NCI-H187 treated with DMSO at 0.1 percent for 48 hours (cell line): Measurements from ENCODE around the gene MAN1A1.
"Not testable (repeated sequence)": the region's sequence is repeated elsewhere in the genome, so short reads cannot be mapped to it uniquely, and the experiment has no call there.

Experiments
- DNase-seq: peaks from one replicate; lab custom pipeline; 2025; lab: John Stamatoyannopoulos, UW

The MAN1A1 gene

GRCh38 chr6:119303164-119303887 lies 46.2 kb downstream of the MAN1A1 start:
- no peak for DNase-seq

DNA sequence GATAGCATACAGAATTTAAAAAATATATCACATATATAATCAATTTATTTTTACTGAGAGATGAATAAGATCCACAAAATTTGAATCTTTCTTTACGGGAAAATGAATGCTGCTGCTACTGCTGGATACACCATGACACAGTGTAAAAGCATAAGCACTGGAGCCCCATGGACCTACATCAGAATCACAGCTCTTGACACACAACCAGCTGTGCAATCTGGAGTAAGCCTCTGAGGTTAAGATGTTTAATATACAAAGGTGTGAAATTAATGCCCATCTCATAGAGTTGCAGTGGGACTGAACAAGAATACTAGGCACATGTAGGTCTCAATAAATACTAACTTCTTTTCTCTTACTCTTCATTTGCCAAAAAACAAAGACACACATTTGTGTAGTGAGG lies 48.1 kb downstream of the MAN1A1 start:
- no peak for DNase-seq

- DNase-seq: no peak
Observed at GRCh38 chr6:119299694-119300093, 49.9 kb downstream of the MAN1A1 start.

GRCh38 chr6:119297049-119297448 lies 52.5 kb downstream of the MAN1A1 start:
- DNase-seq: no peak

DNA sequence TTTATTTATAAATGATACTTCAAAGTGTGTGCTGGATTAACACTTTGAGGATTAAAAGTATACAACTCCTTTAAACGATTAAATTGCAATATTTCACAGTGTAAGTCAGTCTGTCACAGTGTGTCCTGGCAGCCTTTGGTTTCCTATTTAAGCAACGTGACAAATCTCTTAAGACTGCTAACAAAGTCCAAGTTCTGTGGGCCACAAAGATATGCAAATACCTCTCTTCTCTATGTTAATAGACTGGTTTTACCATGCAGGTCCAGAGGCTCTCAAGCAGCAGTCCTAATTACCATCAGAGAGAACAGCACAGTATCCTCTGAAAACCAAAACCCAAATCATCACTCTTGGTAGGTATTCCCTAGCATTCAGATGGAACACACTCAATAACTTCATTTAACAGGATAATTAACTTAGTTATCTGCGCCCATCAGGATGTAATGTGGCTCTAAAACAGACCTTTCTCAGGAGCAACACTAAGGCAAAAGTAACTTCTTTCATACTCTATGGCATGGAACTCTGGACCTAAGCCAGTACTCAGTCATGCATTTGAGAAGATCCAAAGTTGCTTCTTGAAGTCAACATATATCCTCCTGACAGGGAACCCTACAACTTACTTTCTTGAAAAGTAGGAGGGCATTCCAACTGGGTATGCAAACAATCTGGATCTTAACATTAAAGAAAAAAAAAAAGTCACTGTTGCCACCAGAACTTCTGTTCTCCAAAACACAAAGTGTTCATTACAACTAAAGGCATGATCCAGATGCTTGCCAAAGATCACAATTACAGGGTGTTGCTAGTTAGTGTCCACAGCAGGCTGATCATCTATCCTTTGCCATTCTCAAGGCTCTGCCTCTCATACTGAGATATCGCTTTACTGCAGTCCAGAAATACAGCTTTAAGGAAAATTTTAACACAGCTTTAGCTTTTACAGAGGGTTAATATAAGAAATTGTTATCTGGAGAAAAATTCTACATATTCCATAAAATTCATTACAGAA lies 53.2 kb downstream of the MAN1A1 start:
- no peak for DNase-seq

GRCh38 chr6:119294984-119295383 lies 54.6 kb downstream of the MAN1A1 start:
- DNase-seq: no peak

GRCh38 chr6:119291060-119291459 lies 58.5 kb downstream of the MAN1A1 start:
- DNase-seq: not testable (repeated sequence)

- no peak for DNase-seq
Observed at GRCh38 chr6:119290306-119290705, 59.3 kb downstream of the MAN1A1 start.

DNA sequence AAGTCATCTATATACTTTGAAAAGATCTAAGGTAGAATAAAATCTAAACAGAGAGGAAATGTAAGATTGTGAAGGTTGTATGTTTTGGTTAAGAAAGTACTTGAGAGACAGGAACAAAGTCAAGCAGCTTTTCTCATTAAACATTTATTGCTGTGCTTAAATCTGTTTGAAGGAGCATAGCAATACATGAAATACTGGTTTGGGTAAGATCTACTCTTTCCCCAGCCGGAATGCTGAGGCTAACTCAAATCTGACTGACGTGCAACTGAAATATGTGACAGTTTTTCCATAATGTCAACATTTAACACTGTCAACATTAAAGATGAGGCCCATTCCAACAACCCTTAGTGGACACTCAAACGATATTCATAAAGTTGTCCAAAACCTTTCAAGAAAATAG lies 59.9 kb downstream of the MAN1A1 start:
- DNase-seq: no peak

GRCh38 chr6:119285908-119286625 lies 63.5 kb downstream of the MAN1A1 start:
- no peak for DNase-seq

GRCh38 chr6:119284861-119285521 lies 64.6 kb downstream of the MAN1A1 start:
- DNase-seq: no peak

- no peak for DNase-seq
Observed at GRCh38 chr6:119283979-119284545, 65.5 kb downstream of the MAN1A1 start.

DNA sequence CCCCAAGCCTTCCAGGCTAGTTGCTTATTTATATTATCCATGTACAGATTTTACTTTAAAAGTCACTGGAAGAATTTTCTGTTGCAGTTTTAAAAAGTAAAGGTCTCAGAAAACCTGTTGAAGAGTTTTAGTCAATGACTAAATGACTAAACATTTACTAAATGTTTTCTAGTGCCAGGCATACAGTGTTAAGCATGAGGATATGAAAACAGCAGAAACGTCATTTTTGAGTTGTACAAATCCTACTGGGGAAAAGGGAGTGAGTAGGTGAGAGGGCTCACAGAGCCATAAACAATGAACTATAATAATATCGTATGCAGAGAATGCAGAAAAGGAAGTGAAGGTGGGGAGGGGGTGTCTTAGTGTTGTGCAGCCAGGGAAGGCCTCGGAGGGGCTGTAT lies 66.3 kb downstream of the MAN1A1 start:
- no peak for DNase-seq

DNA sequence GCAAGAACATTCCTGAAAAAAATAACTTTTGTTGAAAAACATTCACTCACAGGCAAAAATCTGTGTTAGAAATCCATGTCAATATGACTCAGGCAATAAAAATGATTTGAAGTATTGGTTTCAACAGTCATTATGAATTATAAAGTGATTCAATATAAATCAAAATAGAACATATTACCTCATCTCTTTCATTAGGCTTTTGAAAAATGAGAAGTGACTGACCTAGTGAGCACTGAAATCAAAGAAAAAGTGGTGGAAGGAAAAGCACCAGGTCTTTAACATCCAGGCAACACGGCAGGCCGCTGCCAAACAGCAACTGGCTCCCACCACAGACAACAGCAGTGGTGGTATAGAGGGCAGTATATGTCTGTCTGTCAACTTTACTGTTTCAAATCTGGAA lies 68.9 kb downstream of the MAN1A1 start:
- no peak for DNase-seq

DNA sequence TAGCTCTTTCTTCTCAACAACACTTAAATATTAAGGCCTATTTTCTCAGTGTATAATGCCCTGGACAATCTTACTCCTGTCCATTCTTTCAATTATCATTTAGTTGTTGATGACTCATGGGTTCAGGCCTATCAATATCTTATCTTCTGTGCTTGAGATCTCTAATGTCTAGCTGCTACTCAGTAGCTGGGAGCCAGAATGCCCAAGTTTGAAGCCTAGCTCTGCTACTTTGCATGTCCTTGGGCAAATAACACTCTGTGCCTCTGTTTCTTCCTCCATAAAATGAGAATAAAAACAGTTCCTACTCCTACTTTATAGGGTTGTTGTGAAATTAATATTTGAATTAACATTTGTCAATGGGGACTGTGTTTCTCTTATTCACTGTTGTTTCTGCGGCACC lies 69.5 kb downstream of the MAN1A1 start:
- no peak for DNase-seq

- DNase-seq: no peak
Observed at GRCh38 chr6:119278625-119279024, 70.9 kb downstream of the MAN1A1 start.

- DNase-seq: no peak
Observed at GRCh38 chr6:119277052-119277451, 72.5 kb downstream of the MAN1A1 start.

DNA sequence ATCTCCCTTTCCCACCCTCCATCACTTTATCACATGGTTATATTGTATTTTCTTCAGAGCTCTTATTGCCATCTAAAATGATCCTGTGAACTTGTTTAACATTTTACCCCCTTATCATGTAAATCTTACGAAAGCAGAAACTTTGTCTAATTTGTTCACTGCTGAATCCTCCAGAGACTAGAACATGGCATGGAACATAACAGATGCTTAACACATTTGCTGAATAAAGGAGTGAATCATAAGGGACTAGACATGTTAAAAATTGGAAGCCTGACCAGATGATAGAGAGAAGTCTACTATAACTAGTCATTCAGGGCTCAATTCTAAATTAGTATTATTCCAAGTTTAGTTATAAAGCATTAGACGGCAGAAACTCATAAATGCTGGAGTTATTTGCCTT lies 73.3 kb downstream of the MAN1A1 start:
- no peak for DNase-seq

DNA sequence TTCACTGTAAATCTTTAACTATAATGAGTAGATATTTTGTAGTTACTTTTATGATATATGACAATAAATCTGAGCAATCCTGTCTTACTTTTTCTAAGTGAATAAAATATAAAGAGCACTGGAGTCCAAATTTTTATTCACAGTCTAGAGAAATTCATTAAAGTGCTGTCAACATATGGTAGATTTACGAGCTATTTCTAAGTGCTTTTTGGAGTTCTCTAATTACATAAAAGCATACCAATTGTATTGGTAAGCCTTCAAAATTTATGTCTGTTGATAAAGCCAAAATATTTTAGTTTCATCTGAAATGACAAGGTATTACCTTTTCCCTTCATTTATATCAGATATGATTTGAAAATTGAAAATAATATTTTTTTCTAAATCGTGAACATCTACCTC lies 75.4 kb downstream of the MAN1A1 start:
- DNase-seq: no peak

GRCh38 chr6:119273272-119274196 lies 76.0 kb downstream of the MAN1A1 start:
- DNase-seq: no peak
